HEK293 (cell line): ENCODE data around the gene SART3.

Source experiments
- ZNF335 ChIP-seq: fragments of 450-650 bp; formaldehyde crosslinking; conservative IDR thresholded peaks from 2 replicates; pipeline ENCODE4 v1.5.1; 2016; ENCODE audit warnings: missing biosample characterization, missing genetic modification characterization
- TF ChIP-seq, protein P1 (sequence below): fragments of 450-650 bp; formaldehyde crosslinking; IDR thresholded peaks from 2 replicates; pipeline ENCODE4 v1.5.1; 2016; ENCODE audit warnings: missing biosample characterization, missing genetic modification characterization

DNA sequence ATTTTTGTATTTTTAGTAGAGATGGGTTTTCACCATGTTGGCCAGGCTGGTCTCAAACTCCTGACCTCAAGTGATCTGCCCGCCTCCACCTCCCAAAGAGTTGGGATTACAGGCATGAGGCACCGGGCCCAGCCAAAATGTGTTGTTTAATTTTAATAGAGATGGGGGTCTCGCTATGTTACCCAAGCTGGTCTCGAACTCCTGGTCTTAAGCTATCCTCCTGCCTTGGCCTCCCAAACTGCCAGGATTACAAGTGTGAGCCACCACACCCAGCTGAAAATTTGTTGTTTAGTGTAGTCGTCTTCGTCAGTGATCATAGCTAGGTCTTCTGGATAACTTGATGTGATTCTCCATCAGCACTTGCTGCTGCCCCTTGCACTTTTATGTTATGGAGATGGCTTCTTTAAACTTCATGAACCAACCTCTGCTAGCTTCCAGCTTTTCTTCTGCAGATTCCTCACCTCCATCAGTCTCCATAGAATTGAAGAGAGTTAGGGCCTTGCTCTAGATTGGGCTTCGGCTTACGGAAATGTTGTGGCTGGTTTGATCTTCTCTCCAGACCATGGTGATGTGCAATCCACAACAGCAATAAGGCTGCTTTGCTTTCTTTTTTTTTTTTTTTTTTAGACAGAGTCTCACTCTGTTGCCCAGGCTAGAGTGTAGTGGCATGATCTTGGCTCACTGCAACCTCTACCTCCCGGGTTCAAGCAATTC is 14.4 kb upstream of the SART3 start:
- TF ChIP-seq ZNF335 (tag by site-specific recombination), result no peak
- TF ChIP-seq, protein P1, sequence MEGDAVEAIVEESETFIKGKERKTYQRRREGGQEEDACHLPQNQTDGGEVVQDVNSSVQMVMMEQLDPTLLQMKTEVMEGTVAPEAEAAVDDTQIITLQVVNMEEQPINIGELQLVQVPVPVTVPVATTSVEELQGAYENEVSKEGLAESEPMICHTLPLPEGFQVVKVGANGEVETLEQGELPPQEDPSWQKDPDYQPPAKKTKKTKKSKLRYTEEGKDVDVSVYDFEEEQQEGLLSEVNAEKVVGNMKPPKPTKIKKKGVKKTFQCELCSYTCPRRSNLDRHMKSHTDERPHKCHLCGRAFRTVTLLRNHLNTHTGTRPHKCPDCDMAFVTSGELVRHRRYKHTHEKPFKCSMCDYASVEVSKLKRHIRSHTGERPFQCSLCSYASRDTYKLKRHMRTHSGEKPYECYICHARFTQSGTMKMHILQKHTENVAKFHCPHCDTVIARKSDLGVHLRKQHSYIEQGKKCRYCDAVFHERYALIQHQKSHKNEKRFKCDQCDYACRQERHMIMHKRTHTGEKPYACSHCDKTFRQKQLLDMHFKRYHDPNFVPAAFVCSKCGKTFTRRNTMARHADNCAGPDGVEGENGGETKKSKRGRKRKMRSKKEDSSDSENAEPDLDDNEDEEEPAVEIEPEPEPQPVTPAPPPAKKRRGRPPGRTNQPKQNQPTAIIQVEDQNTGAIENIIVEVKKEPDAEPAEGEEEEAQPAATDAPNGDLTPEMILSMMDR (tag by site-specific recombination), result no peak
